Peyer's patch (tissue), 4 donors: ENCODE results near the gene CNTNAP2. TPM values are rescaled to one million over a fixed set of nuclear protein-coding genes. Genes with fewer than 3 reads are reported as not detected.

Experiments
- DNase-seq, 3 donors: peaks; one replicate each; pipeline ENCODE4 v3.0.0-alpha.2; 2017 to 2019
- H3K27ac ChIP-seq, 4 donors: fragments of 200-600 bp; sonication (generic); one replicate each; pipeline ENCODE4 v1.5.1; 2016 to 2019
- H3K27me3 ChIP-seq, 2 donors: fragments of 200-600 bp; sonication (generic); one replicate each; pipeline ENCODE4 v1.5.1; 2019
- H3K36me3 ChIP-seq, 3 donors: fragments of 200-600 bp; sonication (generic); one replicate each; pipeline ENCODE4 v1.5.1; 2016 to 2019
- H3K4me1 ChIP-seq, 4 donors: fragments of 200-600 bp; sonication (generic); one replicate each; pipeline ENCODE4 v1.5.1; 2016 to 2019
- H3K4me3 ChIP-seq, 4 donors: fragments of 200-600 bp; sonication (generic); 1 replicate in 3 of 4; 2 replicates in 1 of 4; pipeline ENCODE4 v1.5.1; 2016 to 2019; ENCODE audit warnings: mild to moderate bottlenecking in 1 of 4
- H3K9me3 ChIP-seq, 4 donors: fragments of 200-600 bp; sonication (generic); one replicate each; pipeline ENCODE4 v1.5.1; 2016 to 2019; ENCODE audit warnings: mild to moderate bottlenecking in 1 of 4
- POLR2A ChIP-seq, 2 donors: fragments of 450-650 bp; IDR thresholded peaks; one replicate each; pipeline ENCODE4 v1.5.1; 2017; ENCODE audit warnings: antibody characterized with exemption in 2 of 2, mild to moderate bottlenecking in 2 of 2, moderate library complexity in 2 of 2
- total RNA-seq, 4 donors: library from RNA; depleted of rRNA; stranded (reverse); fragments of >200 nt; gene quantifications; one replicate each; pipeline ENCODE4 v1.1.0, GENCODE V29; 2016
- TF ChIP-seq, protein P1 (sequence below), 6 experiments: fragments of 450-650 bp in 4 of 6; fragments of 200-600 bp in 2 of 6; sonication (generic) in 1 of 6; IDR thresholded peaks; one replicate each; pipeline ENCODE4 v1.5.1; 2017 to 2019; ENCODE audit warnings: antibody characterized with exemption in 6 of 6, mild to moderate bottlenecking in 3 of 6, moderate library complexity in 1 of 6

CNTNAP2 gene
- total RNA-seq, 4 donors from 2014 or later: 1.5 to 4.9 (median 3.6) TPM

DNA sequence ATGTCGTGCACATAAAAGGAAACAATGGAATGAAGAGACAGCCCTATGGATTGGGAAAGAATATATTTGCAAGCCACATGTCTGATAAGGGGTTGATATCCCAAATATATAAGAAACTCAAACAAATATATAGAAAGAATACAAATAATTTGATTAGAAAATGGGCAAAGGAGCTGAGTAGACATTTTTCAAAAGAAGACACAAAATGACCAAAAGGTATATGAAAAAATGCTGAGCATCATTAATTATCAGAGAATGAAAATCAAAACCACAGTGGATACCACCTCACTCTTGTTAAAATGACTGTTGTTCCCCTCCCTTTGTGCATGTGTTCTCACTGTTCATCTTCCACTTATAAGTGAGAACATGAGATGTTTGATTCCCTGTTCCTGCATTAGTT lies 175.3 kb downstream of the CNTNAP2 start:
- H3K27me3 ChIP-seq: no peaks in the 10 kb centered on the region
- H3K27ac ChIP-seq: no peak overlapping the region
- TF ChIP-seq, protein P1, sequence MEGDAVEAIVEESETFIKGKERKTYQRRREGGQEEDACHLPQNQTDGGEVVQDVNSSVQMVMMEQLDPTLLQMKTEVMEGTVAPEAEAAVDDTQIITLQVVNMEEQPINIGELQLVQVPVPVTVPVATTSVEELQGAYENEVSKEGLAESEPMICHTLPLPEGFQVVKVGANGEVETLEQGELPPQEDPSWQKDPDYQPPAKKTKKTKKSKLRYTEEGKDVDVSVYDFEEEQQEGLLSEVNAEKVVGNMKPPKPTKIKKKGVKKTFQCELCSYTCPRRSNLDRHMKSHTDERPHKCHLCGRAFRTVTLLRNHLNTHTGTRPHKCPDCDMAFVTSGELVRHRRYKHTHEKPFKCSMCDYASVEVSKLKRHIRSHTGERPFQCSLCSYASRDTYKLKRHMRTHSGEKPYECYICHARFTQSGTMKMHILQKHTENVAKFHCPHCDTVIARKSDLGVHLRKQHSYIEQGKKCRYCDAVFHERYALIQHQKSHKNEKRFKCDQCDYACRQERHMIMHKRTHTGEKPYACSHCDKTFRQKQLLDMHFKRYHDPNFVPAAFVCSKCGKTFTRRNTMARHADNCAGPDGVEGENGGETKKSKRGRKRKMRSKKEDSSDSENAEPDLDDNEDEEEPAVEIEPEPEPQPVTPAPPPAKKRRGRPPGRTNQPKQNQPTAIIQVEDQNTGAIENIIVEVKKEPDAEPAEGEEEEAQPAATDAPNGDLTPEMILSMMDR (IDR thresholded peaks at IDR 0.05): no peak
- no peak for TF ChIP-seq POLR2A (IDR thresholded peaks at IDR 0.05)
- no peaks in the 10 kb centered on the region for H3K4me1 ChIP-seq
- no peak overlapping the region for H3K4me3 ChIP-seq
- DNase-seq: no peak
- H3K9me3 ChIP-seq: no peaks in the 10 kb centered on the region
- H3K36me3 ChIP-seq: no peaks in the 10 kb centered on the region

DNA sequence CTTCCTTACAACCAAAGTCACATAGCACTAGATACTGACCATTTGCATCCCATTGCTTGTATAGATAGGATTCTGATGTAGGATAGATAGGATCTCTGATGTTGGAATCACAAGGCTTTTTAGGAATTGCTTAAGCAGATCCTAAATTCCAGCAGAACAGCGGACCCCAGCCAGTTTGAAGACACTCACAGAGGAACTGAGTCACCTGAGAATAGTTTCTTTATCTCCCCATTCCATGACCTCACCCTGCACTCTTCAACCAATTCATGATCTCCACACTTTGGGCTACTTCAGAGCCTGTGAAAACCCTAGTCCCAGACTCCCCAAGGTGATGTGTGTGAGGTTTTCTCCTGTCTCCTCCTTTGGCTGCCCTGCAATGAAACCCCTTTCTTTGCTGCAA lies 179.4 kb downstream of the CNTNAP2 start:
- Histone ChIP-seq H3K4me1 (no peaks in the 10 kb centered on the region), H3K27ac (no peak overlapping the region), H3K36me3 (no peaks in the 10 kb centered on the region), H3K9me3 (peaks cover 0 to 4% (median 0%) of the 10 kb centered on the region in 4 donors), H3K27me3 (no peaks in the 10 kb centered on the region), H3K4me3 (no peak overlapping the region)
- no peak for DNase-seq
- no peak for TF ChIP-seq POLR2A (IDR thresholded peaks at IDR 0.05)
- TF ChIP-seq, protein P1 (IDR thresholded peaks at IDR 0.05): no peak

DNA sequence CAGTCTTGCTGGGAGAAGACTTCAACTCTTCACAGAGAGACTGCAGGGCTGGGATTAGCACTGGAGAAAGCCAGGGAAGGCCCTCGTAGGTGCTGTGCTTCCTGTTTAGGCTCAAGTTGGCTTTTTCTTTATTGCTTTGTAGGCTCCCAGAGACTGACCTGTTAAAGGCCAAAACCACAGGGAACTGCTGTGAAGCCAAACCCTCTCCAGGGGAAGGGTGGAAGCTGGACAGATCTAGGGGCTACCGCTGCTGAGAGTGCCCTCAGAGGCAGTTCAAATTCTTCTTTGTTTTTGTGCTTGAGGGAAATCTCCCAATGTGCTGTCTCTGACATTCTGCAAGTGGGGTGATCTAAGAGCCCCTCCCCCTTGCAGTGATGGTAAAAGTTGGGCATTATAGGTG lies 198.4 kb downstream of the CNTNAP2 start:
- no peak overlapping the region for H3K4me3 ChIP-seq
- no peaks in the 10 kb centered on the region for H3K36me3 ChIP-seq
- no peak overlapping the region for H3K27ac ChIP-seq
- no peaks in the 10 kb centered on the region for H3K27me3 ChIP-seq
- DNase-seq: no peak
- H3K4me1 ChIP-seq: no peaks in the 10 kb centered on the region
- TF ChIP-seq, protein P1 (IDR thresholded peaks at IDR 0.05): no peak
- TF ChIP-seq POLR2A (IDR thresholded peaks at IDR 0.05): no peak
- H3K9me3 ChIP-seq: no peaks in the 10 kb centered on the region

DNA sequence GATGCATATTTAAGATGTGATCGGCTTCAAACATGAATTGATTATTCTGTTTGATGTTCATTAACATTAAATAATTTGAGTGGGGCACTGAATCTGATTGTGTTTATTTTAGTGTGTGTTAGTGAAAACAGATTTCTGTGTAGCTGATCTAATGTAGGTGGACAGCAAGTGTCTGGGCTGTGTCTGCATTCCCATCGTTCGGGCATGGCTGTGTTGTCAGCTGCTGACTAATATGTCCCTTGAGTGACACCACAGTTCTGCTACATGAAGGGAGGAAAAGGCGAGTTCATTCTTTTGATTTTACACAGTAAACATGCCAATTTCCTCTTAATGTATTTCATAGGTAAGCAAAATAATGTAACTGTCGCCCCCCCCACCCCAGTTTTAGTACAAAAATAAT lies 203.0 kb downstream of the CNTNAP2 start:
- Histone ChIP-seq H3K4me1 (no peaks in the 10 kb centered on the region), H3K9me3 (no peaks in the 10 kb centered on the region), H3K36me3 (no peaks in the 10 kb centered on the region), H3K4me3 (no peak overlapping the region), H3K27ac (no peak overlapping the region), H3K27me3 (no peaks in the 10 kb centered on the region)
- no peak for TF ChIP-seq POLR2A (IDR thresholded peaks at IDR 0.05)
- TF ChIP-seq, protein P1 (IDR thresholded peaks at IDR 0.05): no peak
- DNase-seq: no peak

DNA sequence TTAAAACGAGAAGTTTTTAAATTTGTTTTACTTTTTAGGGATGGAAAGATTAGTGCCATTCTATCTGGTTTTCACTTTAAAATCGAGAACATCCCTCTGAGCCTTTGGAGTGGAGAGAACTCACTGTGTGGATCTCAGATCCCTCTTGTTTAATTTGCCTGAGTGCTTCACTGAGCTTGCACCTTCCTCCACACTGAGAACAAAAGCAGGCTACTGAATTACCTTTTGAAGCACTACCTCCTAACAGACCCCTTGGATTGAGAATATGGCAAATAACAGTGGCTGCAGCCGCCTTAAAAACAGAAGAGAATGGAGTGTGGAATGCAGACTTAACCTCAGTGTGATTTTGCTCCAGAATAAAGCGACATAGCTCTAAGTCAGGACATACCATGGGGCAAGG lies 204.7 kb downstream of the CNTNAP2 start:
- no peak for TF ChIP-seq POLR2A (IDR thresholded peaks at IDR 0.05)
- TF ChIP-seq, protein P1 (IDR thresholded peaks at IDR 0.05): no peak
- Histone ChIP-seq H3K36me3 (no peaks in the 10 kb centered on the region), H3K27ac (no peak overlapping the region), H3K27me3 (no peaks in the 10 kb centered on the region), H3K9me3 (no peaks in the 10 kb centered on the region), H3K4me3 (no peak overlapping the region), H3K4me1 (no peaks in the 10 kb centered on the region)
- no peak for DNase-seq

DNA sequence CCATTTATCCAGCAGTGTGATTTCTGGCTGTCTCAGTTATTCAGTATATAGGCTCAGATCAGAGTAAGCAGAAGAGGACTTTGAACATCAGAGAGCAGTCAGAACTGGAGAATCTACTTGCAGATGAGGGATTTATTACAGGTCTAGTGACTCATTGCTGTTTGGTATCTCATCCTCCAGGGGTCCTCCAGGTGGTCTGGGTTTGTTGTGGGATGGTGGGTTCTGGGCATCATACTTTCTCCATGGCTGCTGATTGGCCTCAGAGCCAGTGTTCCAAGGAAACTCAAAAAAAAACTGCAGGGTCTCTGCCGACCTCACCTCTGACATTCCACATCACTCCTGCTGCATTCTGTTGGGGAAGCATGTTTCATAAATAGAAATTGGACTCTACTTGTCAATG lies 214.8 kb downstream of the CNTNAP2 start:
- H3K27me3 ChIP-seq: no peaks in the 10 kb centered on the region
- no peak overlapping the region for H3K27ac ChIP-seq
- no peak overlapping the region for H3K4me3 ChIP-seq
- DNase-seq: no peak
- TF ChIP-seq POLR2A (IDR thresholded peaks at IDR 0.05): no peak
- TF ChIP-seq, protein P1 (IDR thresholded peaks at IDR 0.05): no peak
- no peaks in the 10 kb centered on the region for H3K4me1 ChIP-seq
- H3K9me3 ChIP-seq: no peaks in the 10 kb centered on the region
- no peaks in the 10 kb centered on the region for H3K36me3 ChIP-seq
